ENCODE data around the gene ACAP3. TPM values are rescaled to one million over a fixed set of nuclear protein-coding genes. Genes with fewer than 3 reads are reported as not detected.

ACAP3 gene
- total RNA-seq, 1 donor from 2014 or later, result 55.7 TPM

DNA sequence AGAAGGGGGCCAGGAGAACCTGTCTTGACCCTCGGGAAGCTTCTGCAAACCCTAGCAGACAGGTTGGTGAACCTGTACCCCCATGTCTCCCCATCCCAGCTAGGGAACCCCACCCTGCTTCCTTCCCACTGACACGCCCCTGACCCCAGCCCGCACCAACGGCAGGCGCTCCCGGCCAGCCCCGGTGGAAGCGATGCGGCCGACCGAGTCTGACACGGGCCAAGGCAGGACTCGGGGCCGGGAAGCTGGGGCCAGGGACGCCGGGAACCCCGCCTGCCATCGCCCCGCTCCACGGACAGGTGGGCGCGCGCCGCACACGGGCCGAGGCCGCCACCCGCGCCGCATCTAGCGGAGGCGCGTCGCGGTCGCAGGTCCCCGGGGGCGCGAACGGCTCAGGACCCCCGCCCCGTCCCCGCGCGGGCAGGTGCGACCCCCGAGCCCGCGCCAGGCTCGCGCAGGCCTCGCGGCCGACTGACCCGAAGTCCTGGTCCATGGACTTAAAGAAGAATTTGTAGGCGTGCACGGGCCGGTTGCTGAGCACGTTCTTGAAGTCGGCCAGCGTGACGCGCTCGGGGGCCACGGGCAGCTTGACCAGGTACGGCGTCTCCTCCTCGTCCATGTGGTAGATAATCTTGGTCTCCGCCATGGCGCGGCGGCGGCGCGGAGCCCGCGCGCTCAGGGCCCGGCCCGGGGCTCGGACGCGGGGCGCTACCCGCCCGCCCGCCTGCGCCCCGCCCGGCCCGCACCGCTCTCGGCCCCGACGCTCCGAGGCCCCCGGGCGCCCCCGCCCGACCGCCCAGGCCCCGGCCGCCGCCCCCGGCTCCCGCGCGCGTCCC, 40.9 kb upstream of the ACAP3 start:
- no peak for DNase-seq
- intact Hi-C loops (cut with micrococcal nuclease), result loop anchor here (2.0 kb wide), 3 partner anchors 24 to 50 kb away; partner anchors contain the start of genes AURKAIP1, CCNL2, CPTP and INTS11
- H3K9me3 Mint-ChIP-seq, result no peaks in the 10 kb centered on the region
- H3K4me1 Mint-ChIP-seq, result peaks cover 17% of the 10 kb centered on the region
- H3K36me3 Mint-ChIP-seq (ENCODE audit: low read depth), result peaks cover 2% of the 10 kb centered on the region
- H3K27me3 Mint-ChIP-seq, result peaks cover 14% of the 10 kb centered on the region
- no peak overlapping the region for H3K27ac Mint-ChIP-seq
- peak overlapping the region; percentile 81 for H3K4me3 Mint-ChIP-seq

DNA sequence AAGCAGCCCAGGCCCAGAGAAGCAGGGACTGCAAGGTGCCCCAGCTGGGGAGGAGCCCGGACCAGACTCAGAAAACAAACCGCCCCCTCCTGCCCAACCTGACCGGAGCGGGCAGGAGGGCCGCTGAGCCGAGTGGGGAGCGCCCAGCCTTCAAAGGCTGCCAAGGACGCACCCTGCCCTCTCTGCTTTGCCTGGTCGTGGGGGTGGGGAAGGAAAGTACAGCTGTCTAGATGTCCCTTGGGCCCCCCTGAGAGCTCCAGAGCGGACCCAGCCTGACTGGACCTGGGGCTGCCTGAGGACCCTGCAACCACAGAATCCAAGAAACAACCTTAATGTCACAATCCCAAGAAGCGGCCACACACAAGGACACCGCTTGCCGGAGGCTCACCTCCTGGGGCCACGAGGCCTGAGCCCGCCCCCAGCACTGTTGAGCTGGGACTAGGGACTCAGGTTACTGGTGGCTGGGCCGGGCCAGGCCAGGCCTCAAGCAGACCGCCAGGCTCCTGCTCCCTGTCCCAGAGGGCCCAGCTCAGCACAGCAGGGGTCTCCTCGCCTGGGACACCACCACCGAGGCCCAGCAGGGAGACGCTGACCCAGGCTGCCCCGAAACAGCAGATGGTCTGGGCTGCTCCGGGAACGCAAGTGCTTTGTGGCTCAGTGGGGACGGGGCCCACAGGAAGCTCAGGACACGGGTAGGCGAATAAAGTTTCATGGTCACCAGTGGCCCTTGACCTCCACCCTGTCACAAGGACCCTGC, 40.1 kb upstream of the ACAP3 start:
- Mint-ChIP-seq H3K4me1 (peaks cover 17% of the 10 kb centered on the region), H3K4me3 (peak overlapping the region; percentile 81), H3K9me3 (no peaks in the 10 kb centered on the region), H3K36me3 (ENCODE audit: low read depth) (peaks cover 2% of the 10 kb centered on the region), H3K27me3 (peaks cover 9% of the 10 kb centered on the region), H3K27ac (peak overlapping the region; percentile 58)
- intact Hi-C loops (cut with micrococcal nuclease), result loop anchor here (2.0 kb wide), 3 partner anchors 23 to 51 kb away; partner anchors contain the start of genes AURKAIP1, CCNL2, CPTP and INTS11
- DNase-seq, result no peak

DNA sequence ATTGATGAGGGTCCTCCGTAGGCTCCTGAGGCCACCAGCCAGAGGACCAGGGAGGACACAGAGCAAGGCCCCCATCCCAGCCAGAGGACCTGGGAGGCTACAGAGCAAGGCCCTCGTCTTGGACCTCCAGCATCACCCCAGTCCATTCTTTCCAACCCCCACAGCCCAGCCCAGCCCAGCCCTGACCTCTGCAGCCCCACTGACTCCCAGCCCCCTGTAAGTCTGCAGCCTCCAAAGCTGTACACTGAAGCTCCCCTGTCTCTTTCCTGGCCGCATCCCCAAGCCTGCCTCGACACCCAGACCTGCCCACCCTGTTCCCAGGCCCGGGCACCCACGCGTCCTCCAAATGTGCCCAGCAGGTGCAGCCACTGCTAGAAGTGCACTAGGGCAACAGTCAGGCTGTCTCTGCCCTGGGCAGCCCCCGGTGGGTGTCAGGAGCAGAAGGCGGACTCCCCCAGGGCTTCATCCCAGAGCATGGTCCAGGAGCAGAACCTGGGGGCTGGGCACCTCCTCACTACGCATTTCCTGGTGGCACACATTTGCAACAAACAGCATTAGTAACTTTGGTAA, 39.4 kb upstream of the ACAP3 start:
- Mint-ChIP-seq H3K9me3 (no peaks in the 10 kb centered on the region), H3K4me3 (peak overlapping the region; percentile 81), H3K36me3 (ENCODE audit: low read depth) (no peaks in the 10 kb centered on the region), H3K27ac (peak overlapping the region; percentile 51), H3K4me1 (peaks cover 12% of the 10 kb centered on the region), H3K27me3 (peaks cover 1% of the 10 kb centered on the region)
- intact Hi-C loops (cut with micrococcal nuclease), result no loop called here
- DNase-seq, result no peak

DNA sequence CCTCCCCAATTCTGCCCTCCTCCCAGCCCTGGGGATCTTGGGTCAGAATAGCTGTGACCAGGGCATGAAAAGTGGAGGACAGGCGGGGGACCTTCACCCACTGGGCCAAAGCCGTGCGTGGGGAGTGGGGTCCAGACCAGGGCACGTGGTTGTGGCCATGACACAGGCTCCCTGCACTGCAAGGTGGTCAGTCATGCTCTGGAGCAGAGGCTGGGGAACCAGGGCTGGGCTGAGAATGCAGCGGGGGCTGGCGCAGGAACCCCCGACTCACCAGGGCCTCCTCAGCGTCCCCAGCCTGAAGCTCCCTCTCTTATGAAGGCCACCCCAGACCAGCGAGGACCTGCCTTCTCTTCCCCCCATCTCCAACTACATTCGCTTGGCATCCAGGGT, 38.8 kb upstream of the ACAP3 start:
- H3K9me3 Mint-ChIP-seq, result no peaks in the 10 kb centered on the region
- H3K36me3 Mint-ChIP-seq (ENCODE audit: low read depth), result no peaks in the 10 kb centered on the region
- no peak for DNase-seq
- no peaks in the 10 kb centered on the region for H3K27me3 Mint-ChIP-seq
- peaks cover 12% of the 10 kb centered on the region for H3K4me1 Mint-ChIP-seq
- intact Hi-C loops (cut with micrococcal nuclease), result no loop called here
- H3K4me3 Mint-ChIP-seq, result peak overlapping the region; percentile 81
- H3K27ac Mint-ChIP-seq, result peak overlapping the region; percentile 26

DNA sequence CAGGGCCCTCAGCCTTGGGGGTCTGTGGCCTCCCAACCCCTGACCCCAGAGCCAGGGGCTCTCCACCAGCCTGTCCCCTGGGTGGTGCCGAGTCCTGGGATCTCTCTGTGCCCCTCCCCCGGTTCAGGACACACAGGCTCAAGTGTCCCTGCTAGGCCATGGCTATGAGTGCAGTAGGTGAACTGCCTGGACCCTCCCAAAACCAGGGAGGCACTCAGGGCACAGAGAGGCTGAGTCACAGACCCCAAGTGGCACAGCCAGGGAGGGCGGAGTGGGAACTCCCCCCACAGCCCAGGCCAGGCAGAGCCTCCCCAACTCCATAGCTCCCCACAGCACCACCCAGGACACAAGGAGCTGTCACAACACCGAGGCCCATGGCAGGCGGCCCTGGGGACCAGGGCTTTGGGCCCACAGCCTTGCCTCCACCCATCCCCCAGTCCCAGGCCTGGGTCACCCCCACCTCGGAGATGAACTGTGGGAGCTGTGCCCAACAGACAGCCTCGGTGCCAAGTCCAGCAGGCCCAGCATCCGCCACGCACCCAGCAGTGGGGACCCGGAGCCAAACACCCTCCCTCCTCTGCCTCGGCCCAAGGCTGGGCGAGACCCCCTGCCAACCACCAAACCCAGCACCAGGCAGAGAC, 38.2 kb upstream of the ACAP3 start:
- no peak for DNase-seq
- Mint-ChIP-seq H3K9me3 (no peaks in the 10 kb centered on the region), H3K27me3 (no peaks in the 10 kb centered on the region), H3K27ac (no peak overlapping the region), H3K4me1 (peaks cover 12% of the 10 kb centered on the region), H3K36me3 (ENCODE audit: low read depth) (peaks cover 4% of the 10 kb centered on the region), H3K4me3 (no peak overlapping the region)
- intact Hi-C loops (cut with micrococcal nuclease), result no loop called here

DNA sequence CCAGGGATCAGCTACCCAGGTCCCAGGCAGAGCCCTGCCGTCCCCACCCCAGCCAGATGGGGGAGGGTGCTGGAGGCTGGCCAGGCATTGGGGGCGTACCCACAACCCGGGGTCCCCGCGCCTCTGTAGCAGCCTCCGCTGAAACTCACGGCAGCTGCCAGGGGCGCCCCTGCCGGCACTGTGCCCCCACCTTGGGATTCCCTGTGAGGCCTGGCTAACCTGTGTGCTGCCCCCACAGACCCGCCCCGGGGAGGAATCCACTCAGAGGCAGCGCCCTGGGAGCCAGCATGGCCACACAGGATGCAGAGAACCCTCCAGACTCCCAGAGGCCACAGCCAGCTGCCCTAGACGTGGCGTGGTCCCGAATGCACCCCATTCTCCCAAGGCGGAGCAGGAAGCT, 37.7 kb upstream of the ACAP3 start:
- Mint-ChIP-seq H3K27me3 (no peaks in the 10 kb centered on the region), H3K27ac (no peak overlapping the region), H3K9me3 (no peaks in the 10 kb centered on the region), H3K36me3 (ENCODE audit: low read depth) (peaks cover 10% of the 10 kb centered on the region), H3K4me1 (peaks cover 12% of the 10 kb centered on the region), H3K4me3 (no peak overlapping the region)
- no peak for DNase-seq
- intact Hi-C loops (cut with micrococcal nuclease), result no loop called here

DNA sequence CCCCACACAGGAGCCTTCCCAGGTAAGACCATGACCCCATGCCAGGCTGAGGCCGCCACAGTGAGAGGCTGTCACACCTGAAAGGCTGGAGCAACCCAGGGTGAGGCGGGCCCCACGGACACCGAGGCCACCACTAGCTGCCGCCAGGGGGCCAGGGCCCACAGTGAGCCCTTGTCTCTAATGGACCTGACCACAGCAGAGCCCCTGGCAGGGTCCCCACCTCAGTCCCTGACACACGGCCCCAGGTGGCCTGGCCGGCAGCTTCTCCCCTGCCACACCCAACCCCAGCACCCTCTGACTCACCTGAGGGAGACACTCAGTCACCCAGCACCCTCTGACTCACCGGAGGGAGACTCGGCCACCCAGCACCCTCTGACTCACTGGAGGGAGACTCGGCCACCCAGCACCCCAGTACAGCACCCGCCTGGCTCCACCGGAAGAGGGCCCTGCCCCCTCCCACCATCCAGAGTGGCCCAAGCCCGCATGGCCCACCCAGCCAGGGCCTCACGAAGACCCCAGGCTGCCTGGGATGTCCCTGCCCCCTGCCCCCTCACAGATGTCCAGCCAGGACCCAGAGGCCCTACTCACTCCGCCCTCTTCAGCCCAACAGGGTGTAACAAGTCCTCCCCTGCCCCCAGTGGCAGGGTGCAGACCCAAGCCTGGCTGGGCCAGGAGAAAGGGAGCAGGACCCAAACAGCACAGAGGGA, 37.1 kb upstream of the ACAP3 start:
- Mint-ChIP-seq H3K4me3 (no peak overlapping the region), H3K9me3 (no peaks in the 10 kb centered on the region), H3K27me3 (no peaks in the 10 kb centered on the region), H3K36me3 (ENCODE audit: low read depth) (peaks cover 16% of the 10 kb centered on the region), H3K27ac (no peak overlapping the region), H3K4me1 (peaks cover 12% of the 10 kb centered on the region)
- no peak for DNase-seq
- intact Hi-C loops (cut with micrococcal nuclease), result no loop called here

DNA sequence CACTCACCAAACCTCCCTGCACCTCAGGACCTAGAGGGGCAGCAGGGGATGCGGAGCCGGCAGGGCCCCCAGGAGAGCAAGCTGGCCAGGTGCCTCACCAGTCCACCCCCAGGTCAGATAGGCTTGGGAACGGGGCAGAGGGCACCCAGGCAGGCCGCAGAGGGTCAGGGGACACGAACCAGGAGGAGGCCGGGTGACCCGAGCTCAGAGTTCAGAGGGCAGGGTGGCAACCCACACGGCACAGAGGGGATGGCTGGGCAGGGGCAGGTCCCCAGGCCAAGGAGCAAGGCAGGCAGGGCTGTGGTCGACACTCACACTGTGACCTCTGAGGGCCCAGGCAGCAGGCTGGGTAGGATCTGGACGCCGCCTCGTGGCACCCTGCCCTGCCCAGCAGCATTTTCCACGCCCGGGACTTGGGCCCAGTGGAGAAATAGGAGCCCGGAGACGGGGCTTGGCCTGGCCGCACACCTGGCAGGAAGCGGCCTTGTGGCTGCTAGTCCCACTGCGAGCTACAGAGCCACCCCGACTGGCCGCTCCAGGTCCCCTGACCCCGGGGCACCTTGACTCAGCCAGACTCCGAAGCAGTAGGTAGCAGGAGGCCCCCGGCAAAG, 36.2 kb upstream of the ACAP3 start:
- no peak for DNase-seq
- Mint-ChIP-seq H3K27ac (no peak overlapping the region), H3K9me3 (no peaks in the 10 kb centered on the region), H3K4me1 (peaks cover 12% of the 10 kb centered on the region), H3K4me3 (no peak overlapping the region), H3K27me3 (no peaks in the 10 kb centered on the region), H3K36me3 (ENCODE audit: low read depth) (peaks cover 21% of the 10 kb centered on the region)
- intact Hi-C loops (cut with micrococcal nuclease), result no loop called here

DNA sequence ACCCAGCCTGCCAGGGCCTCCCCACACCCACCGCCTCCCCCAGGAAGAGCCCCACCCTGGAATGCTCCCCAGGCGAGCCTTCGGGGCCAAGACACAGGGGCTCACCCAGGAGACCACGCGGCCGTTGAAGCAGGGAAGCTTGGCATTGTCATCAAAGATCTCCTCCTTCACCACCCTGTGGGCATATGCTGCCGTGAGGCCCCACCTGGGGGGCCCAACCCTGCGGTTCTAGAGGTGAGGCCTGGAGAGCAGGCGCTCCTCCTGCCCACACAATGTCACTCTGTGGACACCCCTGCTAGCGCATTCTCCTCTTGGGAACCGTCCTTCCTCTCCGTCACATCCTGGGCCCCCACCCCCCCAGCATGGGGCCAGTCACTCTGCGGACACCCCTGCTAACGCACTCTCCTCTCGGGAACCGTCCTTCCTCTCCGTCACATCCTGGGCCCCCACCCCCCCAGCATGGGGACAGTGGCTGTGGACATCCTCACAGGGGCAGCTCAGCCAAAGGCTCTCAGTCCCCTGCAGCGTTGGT, 34.9 kb upstream of the ACAP3 start:
- intact Hi-C loops (cut with micrococcal nuclease), result no loop called here
- no peak overlapping the region for H3K27ac Mint-ChIP-seq
- no peak for DNase-seq
- no peaks in the 10 kb centered on the region for H3K27me3 Mint-ChIP-seq
- H3K4me1 Mint-ChIP-seq, result peaks cover 11% of the 10 kb centered on the region
- H3K4me3 Mint-ChIP-seq, result no peak overlapping the region
- peaks cover 26% of the 10 kb centered on the region for H3K36me3 Mint-ChIP-seq (ENCODE audit: low read depth)
- no peaks in the 10 kb centered on the region for H3K9me3 Mint-ChIP-seq

DNA sequence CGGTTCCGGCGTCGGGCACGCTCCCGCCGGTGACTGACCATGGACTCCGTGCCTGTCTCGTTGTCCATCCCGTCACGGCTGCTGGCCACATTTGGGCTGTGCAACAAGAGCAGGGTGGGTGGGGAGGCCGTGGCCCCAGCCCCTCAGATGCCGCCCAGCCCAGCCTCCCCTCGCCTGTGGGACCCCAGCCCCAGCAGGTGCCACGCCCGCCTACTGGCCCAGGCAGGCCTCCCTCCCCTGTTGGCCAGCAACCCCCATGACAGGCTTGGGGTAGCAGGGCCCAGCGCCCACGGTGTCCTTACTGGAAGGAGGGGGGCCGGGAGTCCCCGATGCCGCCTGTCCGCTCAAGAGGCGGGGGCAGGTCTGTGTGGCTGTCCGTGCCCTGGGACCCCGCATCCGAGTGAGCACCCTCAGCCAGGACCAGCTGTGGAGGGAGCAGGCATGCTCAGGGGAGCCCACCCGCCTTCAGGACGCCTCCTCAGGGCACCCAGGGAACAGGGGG, 34.4 kb upstream of the ACAP3 start:
- Mint-ChIP-seq H3K27ac (no peak overlapping the region), H3K36me3 (ENCODE audit: low read depth) (peaks cover 27% of the 10 kb centered on the region), H3K27me3 (no peaks in the 10 kb centered on the region), H3K4me1 (peaks cover 7% of the 10 kb centered on the region), H3K4me3 (no peak overlapping the region), H3K9me3 (no peaks in the 10 kb centered on the region)
- no peak for DNase-seq
- intact Hi-C loops (cut with micrococcal nuclease), result no loop called here

DNA sequence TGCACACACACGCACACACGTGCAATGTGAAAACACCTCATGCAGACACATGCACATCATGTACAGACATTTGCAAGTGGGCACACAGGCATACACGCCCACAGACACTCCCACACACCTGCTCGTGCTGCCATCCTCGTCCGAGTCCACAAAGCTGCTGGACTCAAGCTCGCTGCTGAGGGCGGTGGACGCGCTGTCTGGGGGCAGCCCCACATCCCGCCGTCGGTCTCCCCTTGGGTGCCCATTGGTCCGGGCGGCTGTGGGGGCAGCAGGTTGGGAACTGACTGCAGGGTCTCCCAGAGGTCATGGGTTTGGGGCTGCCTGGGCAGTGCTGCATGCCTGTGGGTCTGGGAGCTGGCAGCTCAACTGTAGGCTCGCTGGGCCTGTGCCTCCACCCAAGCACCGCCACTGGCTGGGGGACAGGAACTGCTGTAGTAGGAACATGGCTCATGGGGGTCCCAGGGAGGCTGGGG, 33.9 kb upstream of the ACAP3 start:
- Mint-ChIP-seq H3K27ac (no peak overlapping the region), H3K36me3 (ENCODE audit: low read depth) (peaks cover 27% of the 10 kb centered on the region), H3K27me3 (no peaks in the 10 kb centered on the region), H3K4me3 (no peak overlapping the region), H3K4me1 (peaks cover 2% of the 10 kb centered on the region), H3K9me3 (no peaks in the 10 kb centered on the region)
- intact Hi-C loops (cut with micrococcal nuclease), result no loop called here
- no peak for DNase-seq

DNA sequence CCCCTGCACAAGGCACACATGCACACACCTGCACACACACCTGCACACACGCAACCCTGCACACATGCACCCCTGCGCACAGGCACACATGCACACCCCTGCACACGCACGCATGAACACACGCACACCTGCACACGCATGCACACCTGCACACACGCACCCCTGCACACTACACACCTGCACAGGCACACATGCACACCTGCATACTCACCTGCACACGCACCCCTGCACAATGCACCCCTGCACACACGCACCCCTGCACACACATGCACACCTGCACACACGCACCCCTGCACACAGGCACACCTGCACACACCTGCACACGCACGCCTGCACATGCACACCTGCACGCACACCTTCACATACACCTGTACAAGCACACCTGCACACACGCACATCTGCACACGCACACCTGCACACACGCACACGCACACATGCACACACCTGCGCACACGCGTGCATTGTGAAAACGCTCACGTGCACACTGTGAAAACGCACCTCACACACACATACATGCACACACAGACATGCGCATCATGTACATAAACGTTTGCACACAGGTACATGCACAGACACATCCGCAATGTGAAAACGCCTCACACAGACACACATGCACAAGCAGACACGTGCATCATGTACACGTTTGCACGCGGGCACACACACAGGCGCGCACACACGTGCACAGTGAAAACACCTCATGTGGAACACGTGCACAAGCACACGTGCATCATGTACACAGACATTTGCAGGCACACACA, 33.2 kb upstream of the ACAP3 start:
- no peak for DNase-seq
- H3K9me3 Mint-ChIP-seq, result no peaks in the 10 kb centered on the region
- intact Hi-C loops (cut with micrococcal nuclease), result no loop called here
- peaks cover 2% of the 10 kb centered on the region for H3K4me1 Mint-ChIP-seq
- H3K36me3 Mint-ChIP-seq (ENCODE audit: low read depth), result peaks cover 27% of the 10 kb centered on the region
- H3K27me3 Mint-ChIP-seq, result no peaks in the 10 kb centered on the region
- H3K27ac Mint-ChIP-seq, result no peak overlapping the region
- H3K4me3 Mint-ChIP-seq, result no peak overlapping the region
